Neural progenitor cell (in vitro differentiated cells): ENCODE results near the gene NPIPB6. TPM values are rescaled to one million over a fixed set of nuclear protein-coding genes. Genes with fewer than 3 reads are reported as not detected.

ENCODE experiments used
- DNase-seq: peaks from one replicate; pipeline ENCODE4 v3.0.0-alpha.2; 2016; ENCODE audit warnings: low spot score
- H2AFZ ChIP-seq: fragments of 200-600 bp; sonication (generic); replicated peaks from 2 replicates; pipeline ENCODE4 v1.6.1; 2016; ENCODE audit warnings: antibody characterized with exemption
- H3F3A ChIP-seq: fragments of 200-600 bp; sonication (generic); 2 replicates; pipeline ENCODE4 v1.6.1; 2016; ENCODE audit warnings: antibody characterized with exemption, low read depth
- H3K27ac ChIP-seq: fragments of 200-600 bp; sonication (generic); 2 replicates; pipeline ENCODE4 v1.5.1; 2016; ENCODE audit warnings: mild to moderate bottlenecking
- H3K27me3 ChIP-seq: fragments of 200-600 bp; sonication (generic); 2 replicates; pipeline ENCODE4 v1.6.1; 2016; ENCODE audit warnings: mild to moderate bottlenecking, moderate library complexity
- H3K36me3 ChIP-seq: fragments of 200-600 bp; sonication (generic); 2 replicates; pipeline ENCODE4 v1.5.1; 2016
- H3K4me1 ChIP-seq: fragments of 200-600 bp; sonication (generic); 2 replicates; pipeline ENCODE4 v1.6.1; 2016; ENCODE audit warnings: mixed run types
- H3K4me2 ChIP-seq: fragments of 200-600 bp; sonication (generic); 2 replicates; pipeline ENCODE4 v1.6.1; 2016
- H3K4me3 ChIP-seq: fragments of 200-600 bp; sonication (generic); 2 replicates; pipeline ENCODE4 v1.5.1; 2016
- H3K79me2 ChIP-seq: fragments of 200-600 bp; sonication (generic); 2 replicates; pipeline ENCODE4 v1.6.1; 2016; ENCODE audit warnings: low read depth
- H3K9ac ChIP-seq: fragments of 200-600 bp; sonication (generic); 2 replicates; pipeline ENCODE4 v1.6.1; 2016
- H3K9me3 ChIP-seq: fragments of 200-600 bp; sonication (generic); 2 replicates; pipeline ENCODE4 v1.5.1; 2016; ENCODE audit warnings: low read depth
- H4K20me1 ChIP-seq: fragments of 200-600 bp; sonication (generic); 2 replicates; pipeline ENCODE4 v1.6.1; 2016; ENCODE audit warnings: low read depth
- H3K27ac Mint-ChIP-seq: 3 replicates; pipeline ENCODE4 v1.8.0; 2021; ENCODE audit warnings: mixed read lengths
- H3K27me3 Mint-ChIP-seq: 2 replicates; pipeline ENCODE4 v1.8.0; 2022; ENCODE audit warnings: low read depth, mild to moderate bottlenecking, inconsistent platforms, moderate library complexity, mixed read lengths; ENCODE audit not compliant: insufficient read depth
- H3K36me3 Mint-ChIP-seq: 3 replicates; pipeline ENCODE4 v1.8.0; 2021; ENCODE audit warnings: mixed read lengths
- H3K4me1 Mint-ChIP-seq: 3 replicates; pipeline ENCODE4 v1.8.0; 2021; ENCODE audit warnings: mixed read lengths
- H3K4me3 Mint-ChIP-seq: 3 replicates; pipeline ENCODE4 v1.8.0; 2021; ENCODE audit warnings: mild to moderate bottlenecking, moderate library complexity, mixed read lengths
- H3K9me3 Mint-ChIP-seq: 3 replicates; pipeline ENCODE4 v1.8.0; 2020; ENCODE audit warnings: mixed read lengths
- CTCF ChIP-seq: fragments of 200-600 bp; sonication (generic); IDR thresholded peaks from 2 replicates; pipeline ENCODE4 v1.5.1; 2017; ENCODE audit warnings: antibody characterized with exemption, mild to moderate bottlenecking
- EZH2 ChIP-seq: fragments of 200-600 bp; sonication (generic); IDR thresholded peaks from 2 replicates; pipeline ENCODE4 v1.6.1; 2017; ENCODE audit warnings: antibody characterized with exemption, mild to moderate bottlenecking, moderate library complexity
- EZH2phosphoT487 ChIP-seq: fragments of 200-600 bp; sonication (generic); IDR thresholded peaks from 2 replicates; pipeline ENCODE4 v1.6.1; 2017; ENCODE audit warnings: antibody characterized with exemption
- total RNA-seq: library from RNA; depleted of rRNA; stranded (reverse); fragments of >200 nt; gene quantifications from 2 replicates; pipeline ENCODE4 v1.2.3, GENCODE V29; 2015; ENCODE audit warnings: low replicate concordance

The NPIPB6 gene
- total RNA-seq, 1 donor from 2014 or later = 6.2 TPM

- H3K79me2 ChIP-seq = peaks cover 96% of the 10 kb centered on the region
- no peak overlapping the region for H3K4me3 ChIP-seq
- TF ChIP-seq CTCF (no peak), EZH2 (no peak), EZH2phosphoT487 (no peak)
- H3K4me1 ChIP-seq = peaks cover 14% of the 10 kb centered on the region
- no peak for DNase-seq
- peaks cover 28% of the 10 kb centered on the region for H3K4me1 Mint-ChIP-seq
- H3K9me3 ChIP-seq = no peaks in the 10 kb centered on the region
- no peak overlapping the region for H3K27ac ChIP-seq
- no peak overlapping the region for H3K4me3 Mint-ChIP-seq
- no peak overlapping the region for H3K9ac ChIP-seq
- no peaks in the 10 kb centered on the region for H3K27me3 ChIP-seq
- peaks cover 13% of the 10 kb centered on the region for H3K36me3 Mint-ChIP-seq
- no peak overlapping the region for H3K4me2 ChIP-seq
- no peak overlapping the region for H2AFZ ChIP-seq
- H3K27ac Mint-ChIP-seq = no peak overlapping the region
- no peaks in the 10 kb centered on the region for H3K9me3 Mint-ChIP-seq
- peaks cover 18% of the 10 kb centered on the region for H3F3A ChIP-seq
- peaks cover 89% of the 10 kb centered on the region for H4K20me1 ChIP-seq
- no peaks in the 10 kb centered on the region for H3K36me3 ChIP-seq
- H3K27me3 Mint-ChIP-seq = peaks cover 3% of the 10 kb centered on the region
Measured at GRCh38 chr16:28297308-28297707, 66.0 kb downstream of the NPIPB6 start.

- H3K4me3 Mint-ChIP-seq = peak overlapping the region; percentile 99
- H3K4me3 ChIP-seq = no peak overlapping the region
- H3K9ac ChIP-seq = no peak overlapping the region
- H4K20me1 ChIP-seq = peaks cover 68% of the 10 kb centered on the region
- H3K27ac Mint-ChIP-seq = peak overlapping the region; percentile 31
- peaks cover 10% of the 10 kb centered on the region for H3K36me3 Mint-ChIP-seq
- no peak for DNase-seq
- H3K9me3 ChIP-seq = no peaks in the 10 kb centered on the region
- no peaks in the 10 kb centered on the region for H3K36me3 ChIP-seq
- peaks cover 18% of the 10 kb centered on the region for H3K4me1 ChIP-seq
- peaks cover 41% of the 10 kb centered on the region for H3K4me1 Mint-ChIP-seq
- H3K79me2 ChIP-seq = peaks cover 86% of the 10 kb centered on the region
- H3K27me3 ChIP-seq = no peaks in the 10 kb centered on the region
- H3K9me3 Mint-ChIP-seq = no peaks in the 10 kb centered on the region
- peak overlapping the region; percentile 99 for H3K4me2 ChIP-seq
- peaks cover 5% of the 10 kb centered on the region for H3K27me3 Mint-ChIP-seq
- H3K27ac ChIP-seq = no peak overlapping the region
- peaks cover 23% of the 10 kb centered on the region for H3F3A ChIP-seq
- H2AFZ ChIP-seq = no peak overlapping the region
- TF ChIP-seq CTCF (no peak), EZH2phosphoT487 (no peak), EZH2 (no peak)
Measured at GRCh38 chr16:28295276-28295675, 68.0 kb downstream of the NPIPB6 start.

GRCh38 chr16:28294201-28294600 lies 69.1 kb downstream of the NPIPB6 start:
- DNase-seq = no peak
- peak overlapping the region; percentile 99 for H3K4me3 Mint-ChIP-seq
- Histone ChIP-seq H3K9me3 (no peaks in the 10 kb centered on the region), H3K79me2 (peaks cover 84% of the 10 kb centered on the region), H3K4me1 (peaks cover 19% of the 10 kb centered on the region), H4K20me1 (peaks cover 58% of the 10 kb centered on the region), H3K27ac (no peak overlapping the region), H3K4me2 (peak overlapping the region; percentile 99), H3K9ac (peak overlapping the region; percentile 85), H2AFZ (no peak overlapping the region), H3K4me3 (peak overlapping the region; percentile 100), H3K36me3 (no peaks in the 10 kb centered on the region), H3F3A (peaks cover 25% of the 10 kb centered on the region), H3K27me3 (no peaks in the 10 kb centered on the region)
- H3K36me3 Mint-ChIP-seq = peaks cover 7% of the 10 kb centered on the region
- H3K9me3 Mint-ChIP-seq = no peaks in the 10 kb centered on the region
- H3K4me1 Mint-ChIP-seq = peaks cover 43% of the 10 kb centered on the region
- TF ChIP-seq CTCF (no peak), EZH2 (no peak), EZH2phosphoT487 (no peak)
- peaks cover 5% of the 10 kb centered on the region for H3K27me3 Mint-ChIP-seq
- H3K27ac Mint-ChIP-seq = no peak overlapping the region
